Parathyroid adenoma (tissue), 2 donors: ENCODE data around the gene GRAMD4.

Experiments
- H2AFZ ChIP-seq: fragments of 300-600 bp; sonication (generic); one replicate; pipeline ENCODE4 v1.7.0; 2017; ENCODE audit warnings: antibody characterized with exemption, mild to moderate bottlenecking
- H3K27ac ChIP-seq: fragments of 300-600 bp; sonication (generic); one replicate; pipeline ENCODE4 v1.7.0; 2017
- H3K27me3 ChIP-seq: fragments of 300-600 bp; sonication (generic); one replicate; pipeline ENCODE4 v1.7.0; 2017; ENCODE audit warnings: low read length; ENCODE audit not compliant: control insufficient read depth, insufficient read depth
- H3K36me3 ChIP-seq: fragments of 300-600 bp; sonication (generic); one replicate; pipeline ENCODE4 v1.7.0; 2017; ENCODE audit warnings: low read length; ENCODE audit not compliant: control insufficient read depth, insufficient read depth
- H3K4me1 ChIP-seq: fragments of 300-600 bp; sonication (generic); one replicate; pipeline ENCODE4 v1.7.0; 2017; ENCODE audit warnings: control low read depth
- H3K4me2 ChIP-seq: fragments of 300-600 bp; sonication (generic); one replicate; pipeline ENCODE4 v1.7.0; 2017; ENCODE audit warnings: low read length
- H3K4me3 ChIP-seq: fragments of 300-600 bp; sonication (generic); one replicate; pipeline ENCODE4 v1.7.0; 2017; ENCODE audit warnings: low read depth, low read length
- H3K79me2 ChIP-seq: fragments of 300-600 bp; sonication (generic); one replicate; pipeline ENCODE4 v1.7.0; 2017; ENCODE audit warnings: control low read depth
- H3K9ac ChIP-seq: fragments of 300-600 bp; sonication (generic); one replicate; pipeline ENCODE4 v1.7.0; 2017; ENCODE audit warnings: mild to moderate bottlenecking
- H3K9me3 ChIP-seq: fragments of 300-600 bp; sonication (generic); one replicate; pipeline ENCODE4 v1.7.0; 2017; ENCODE audit warnings: low read length; ENCODE audit not compliant: control insufficient read depth
- CTCF ChIP-seq: fragments of 300-600 bp; sonication (generic); IDR thresholded peaks from one replicate; pipeline ENCODE4 v1.7.0; 2017; ENCODE audit warnings: antibody characterized with exemption, mild to moderate bottlenecking
- donor health status: primary hyperparathyroidism.

Gene GRAMD4

GRCh38 chr22:46604306-46604690 is 15.9 kb upstream of the GRAMD4 start:
- Histone ChIP-seq H3K4me2 (no peak overlapping the region), H3K9me3 (no peaks in the 10 kb centered on the region), H2AFZ (no peak overlapping the region), H3K36me3 (no peaks in the 10 kb centered on the region), H3K27ac (no peak overlapping the region), H3K4me1 (no peaks in the 10 kb centered on the region), H3K9ac (no peak overlapping the region), H3K79me2 (peaks cover 9% of the 10 kb centered on the region), H3K4me3 (no peak overlapping the region), H3K27me3 (no peaks in the 10 kb centered on the region)
- no peak for TF ChIP-seq CTCF

- no peaks in the 10 kb centered on the region for H3K36me3 ChIP-seq
These were observed 15.1 kb upstream of the GRAMD4 start for GRCh38 chr22:46605117-46605516.

GRCh38 chr22:46606886-46607285 is 13.3 kb upstream of the GRAMD4 start:
- no peak overlapping the region for H3K9ac ChIP-seq
- no peak overlapping the region for H3K4me3 ChIP-seq
- H3K9me3 ChIP-seq: no peaks in the 10 kb centered on the region
- TF ChIP-seq CTCF: no peak
- peaks cover 15% of the 10 kb centered on the region for H3K79me2 ChIP-seq
- no peaks in the 10 kb centered on the region for H3K36me3 ChIP-seq
- H3K4me2 ChIP-seq: no peak overlapping the region
- no peaks in the 10 kb centered on the region for H3K27me3 ChIP-seq
- H2AFZ ChIP-seq: no peak overlapping the region
- H3K27ac ChIP-seq: no peak overlapping the region
- H3K4me1 ChIP-seq: no peaks in the 10 kb centered on the region

More at GRCh38 chr22:46605117-46605516, 15.1 kb upstream of the GRAMD4 start:
- Histone ChIP-seq H3K4me1 (no peaks in the 10 kb centered on the region), H3K4me3 (no peak overlapping the region), H3K27ac (no peak overlapping the region), H3K9me3 (no peaks in the 10 kb centered on the region), H3K9ac (no peak overlapping the region), H2AFZ (no peak overlapping the region), H3K4me2 (no peak overlapping the region), H3K79me2 (peaks cover 13% of the 10 kb centered on the region), H3K27me3 (no peaks in the 10 kb centered on the region)
- TF ChIP-seq CTCF: no peak

GRCh38 chr22:46607483-46608114 is 12.6 kb upstream of the GRAMD4 start:
- H3K27ac ChIP-seq: no peak overlapping the region
- H3K9me3 ChIP-seq: no peaks in the 10 kb centered on the region
- no peak overlapping the region for H3K4me3 ChIP-seq
- H3K79me2 ChIP-seq: peaks cover 18% of the 10 kb centered on the region
- no peak overlapping the region for H2AFZ ChIP-seq
- no peaks in the 10 kb centered on the region for H3K27me3 ChIP-seq
- H3K36me3 ChIP-seq: no peaks in the 10 kb centered on the region
- no peak overlapping the region for H3K4me2 ChIP-seq
- H3K9ac ChIP-seq: no peak overlapping the region
- no peak for TF ChIP-seq CTCF
- no peaks in the 10 kb centered on the region for H3K4me1 ChIP-seq

- H3K9me3 ChIP-seq: no peaks in the 10 kb centered on the region
- peaks cover 25% of the 10 kb centered on the region for H3K79me2 ChIP-seq
- no peaks in the 10 kb centered on the region for H3K36me3 ChIP-seq
- H3K27me3 ChIP-seq: no peaks in the 10 kb centered on the region
- H3K27ac ChIP-seq: no peak overlapping the region
- TF ChIP-seq CTCF: no peak
- no peaks in the 10 kb centered on the region for H3K4me1 ChIP-seq
- H2AFZ ChIP-seq: no peak overlapping the region
- no peak overlapping the region for H3K4me3 ChIP-seq
- no peak overlapping the region for H3K9ac ChIP-seq
- no peak overlapping the region for H3K4me2 ChIP-seq
These were observed 11.0 kb upstream of the GRAMD4 start for GRCh38 chr22:46609175-46609690.
